G401 (cell line): ENCODE results near the gene CERT1. TPM values are rescaled to one million over a fixed set of nuclear protein-coding genes. Genes with fewer than 3 reads are reported as not detected.

Experiments used
- DNase-seq: peaks from one replicate; pipeline ENCODE4 v3.0.0-alpha.2; 2015; ENCODE audit warnings: low spot score
- in situ Hi-C: cut with HindIII; loops from 2 replicates; pipeline ENCODE4 v1.10.0; 2016; ENCODE audit warnings: low sequenced_read_pairs, mixed read lengths
- total RNA-seq: library from RNA; depleted of rRNA; stranded (reverse); fragments of >200 nt; shearing (Covaris generic); gene quantifications from 2 replicates; pipeline ENCODE4 v1.2.3, GENCODE V29; 2014

Gene CERT1
- total RNA-seq, 1 experiment from 2014 or later: 52.5 TPM

DNA sequence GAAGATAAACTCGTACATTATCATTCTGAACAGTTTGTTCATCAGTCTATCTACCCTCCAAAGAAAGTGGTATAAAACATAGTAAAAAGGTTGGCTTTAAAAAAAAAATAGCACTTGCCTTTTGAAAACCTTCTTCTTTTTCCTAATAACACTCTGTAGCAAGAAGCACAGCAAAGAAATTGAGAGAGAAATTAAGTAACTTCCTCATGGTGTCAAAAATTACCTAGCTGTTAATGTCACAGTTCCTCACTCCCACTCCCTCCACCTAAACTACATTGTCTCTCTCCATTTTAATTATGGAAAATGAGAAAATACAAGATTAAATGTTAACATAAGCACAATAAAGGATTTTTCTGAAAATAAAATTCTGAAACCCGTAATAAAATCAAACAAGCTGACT, 72.2 kb downstream of the CERT1 start:
- in situ Hi-C loops: no loop called here
- DNase-seq: no peak

DNA sequence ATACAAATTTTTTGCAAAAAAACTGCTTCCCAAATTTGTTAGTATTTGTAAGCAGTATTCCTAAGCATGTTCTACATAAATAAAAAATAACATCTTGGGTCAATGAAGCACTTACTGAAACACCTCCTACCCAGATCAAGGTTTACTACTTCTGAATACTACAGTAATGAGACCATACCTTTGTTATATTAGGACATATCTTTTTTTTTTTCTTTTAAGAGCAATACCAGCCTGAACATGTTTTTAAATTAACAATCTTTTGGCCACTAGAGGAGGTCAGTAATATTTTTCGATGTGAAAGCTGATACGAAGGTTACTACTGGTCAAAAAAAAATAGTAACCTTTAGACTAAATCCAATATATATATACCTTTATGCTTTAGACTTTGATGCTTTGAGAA, 72.7 kb downstream of the CERT1 start:
- in situ Hi-C loops: no loop called here
- DNase-seq: no peak

DNA sequence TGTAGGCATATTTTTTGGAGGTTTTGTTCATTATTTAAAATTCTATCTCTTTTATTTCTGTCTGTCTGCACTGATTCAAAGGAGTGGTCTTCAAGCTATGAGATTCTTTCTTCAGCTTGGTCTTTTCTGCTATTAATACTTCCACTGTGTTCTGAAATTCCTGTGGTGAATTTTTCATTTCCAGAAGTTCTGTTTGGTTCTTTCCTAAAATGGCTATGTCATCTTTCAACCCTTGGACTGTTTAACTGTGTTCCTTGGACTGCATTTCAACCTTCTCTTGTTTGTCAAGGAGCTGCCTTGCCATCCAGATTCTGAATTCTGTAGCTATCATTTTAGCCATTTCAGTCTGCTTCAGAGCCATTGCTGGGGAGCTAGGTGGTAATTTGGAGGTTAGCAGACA, 76.3 kb downstream of the CERT1 start:
- no peak for DNase-seq
- in situ Hi-C loops: no loop called here

DNA sequence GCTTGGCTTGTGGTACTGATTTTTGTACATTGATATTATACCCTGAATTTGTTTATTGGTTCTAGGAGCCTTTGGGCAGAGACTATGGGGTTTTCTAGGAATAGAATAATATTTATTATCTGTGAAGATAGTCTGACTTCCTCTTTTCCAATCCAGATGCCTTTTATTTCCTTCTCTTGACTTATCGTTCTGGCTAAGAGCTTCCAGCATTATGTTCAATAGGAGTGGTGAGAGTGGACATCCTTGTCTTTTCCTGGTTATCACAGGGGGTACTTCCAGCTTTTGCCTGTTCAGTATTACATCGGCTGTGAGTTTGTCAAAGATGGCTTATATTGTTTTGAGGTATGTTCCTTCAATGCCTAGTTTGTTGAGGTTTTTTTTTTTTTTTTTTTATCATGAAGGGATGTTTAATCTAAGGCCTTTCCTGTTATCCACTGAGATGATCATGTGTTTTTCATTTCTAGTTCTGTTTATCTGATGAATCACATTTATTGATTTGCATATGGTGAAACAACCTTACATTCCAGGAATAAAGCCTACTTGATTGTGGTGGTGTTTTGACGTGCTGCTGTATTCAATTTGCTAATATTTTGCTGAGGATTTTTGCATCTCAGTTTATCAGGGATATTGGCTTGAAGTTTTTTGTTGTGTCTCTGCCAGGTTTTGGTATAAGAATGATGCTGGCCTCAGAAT, 77.5 kb downstream of the CERT1 start:
- in situ Hi-C loops: no loop called here
- DNase-seq: no peak

DNA sequence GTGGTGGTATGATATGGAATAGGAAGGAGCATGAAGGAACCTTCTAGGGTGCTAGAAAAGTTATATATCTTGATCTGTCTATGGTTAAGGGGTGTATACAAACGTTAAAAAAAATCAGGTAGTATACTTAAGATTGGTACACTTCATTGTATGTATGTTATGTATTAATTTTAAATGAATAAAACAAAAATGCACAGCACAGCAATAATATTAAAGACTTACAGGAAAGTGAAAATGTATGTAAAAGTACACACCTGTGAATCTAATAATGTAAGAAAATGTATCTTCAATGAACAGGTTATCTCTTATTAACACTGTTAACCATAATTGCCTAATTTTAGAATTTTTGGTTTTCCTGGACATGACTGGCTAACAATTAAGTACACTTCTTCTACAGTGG, 97.2 kb downstream of the CERT1 start:
- DNase-seq: no peak
- in situ Hi-C loops: no loop called here

DNA sequence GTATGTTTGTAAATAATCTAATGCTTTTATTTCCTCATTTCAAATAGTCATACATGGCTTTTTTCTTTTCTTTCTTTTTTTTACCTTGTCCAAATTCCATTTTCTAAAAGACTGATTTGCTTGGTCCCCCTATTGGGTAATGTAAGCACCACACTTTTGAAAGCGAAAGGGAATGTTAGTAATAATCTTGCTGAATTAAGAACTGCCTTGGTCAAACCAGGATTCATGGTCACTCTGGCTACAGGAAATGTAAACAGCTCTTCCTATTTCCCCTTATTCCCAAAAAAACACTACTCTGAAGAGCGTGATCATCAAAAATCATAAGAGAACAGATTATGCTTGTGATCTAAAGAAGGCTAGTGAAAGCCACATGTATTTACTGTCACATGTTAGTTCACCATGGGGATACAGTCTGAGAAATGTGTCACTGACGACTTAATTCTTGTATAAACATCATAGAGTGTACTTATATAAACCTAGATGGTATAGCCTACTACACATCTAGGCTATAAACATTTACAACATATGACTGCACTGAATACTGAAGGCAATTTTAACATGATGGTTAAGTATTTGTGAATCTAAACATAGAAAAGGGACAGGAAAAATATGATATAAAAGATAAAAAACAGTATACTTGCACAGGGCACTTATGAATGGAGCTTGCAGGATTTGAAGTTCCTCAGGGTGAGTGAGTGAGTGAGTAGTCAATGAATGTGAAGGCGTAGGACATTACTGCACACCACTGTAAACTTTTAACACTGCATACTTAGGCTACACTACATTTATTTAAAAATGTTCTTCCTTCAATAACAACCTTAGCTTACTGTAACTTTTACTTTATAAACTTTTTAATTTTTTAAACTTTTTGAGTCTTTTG, 99.1 kb downstream of the CERT1 start:
- DNase-seq: no peak
- in situ Hi-C loops: no loop called here

DNA sequence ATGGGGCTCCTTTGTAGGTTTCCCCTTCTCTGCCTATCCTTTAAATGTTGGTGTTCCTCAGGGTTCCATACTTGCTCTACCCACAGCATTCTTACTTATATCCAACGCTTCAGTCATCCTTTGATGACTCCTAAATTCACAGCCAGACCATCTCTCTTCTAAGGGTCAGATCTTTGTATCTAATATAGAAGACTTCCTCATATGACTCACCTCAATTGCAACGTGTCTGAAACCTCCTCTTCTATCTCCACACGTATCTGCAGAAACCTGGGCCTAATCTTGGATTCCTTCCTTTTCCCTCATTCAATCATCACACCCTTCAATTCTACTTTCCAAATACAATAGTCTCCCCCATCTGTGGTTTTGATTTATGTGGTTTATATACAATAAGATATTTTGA, 106.1 kb downstream of the CERT1 start:
- in situ Hi-C loops: no loop called here
- no peak for DNase-seq

DNA sequence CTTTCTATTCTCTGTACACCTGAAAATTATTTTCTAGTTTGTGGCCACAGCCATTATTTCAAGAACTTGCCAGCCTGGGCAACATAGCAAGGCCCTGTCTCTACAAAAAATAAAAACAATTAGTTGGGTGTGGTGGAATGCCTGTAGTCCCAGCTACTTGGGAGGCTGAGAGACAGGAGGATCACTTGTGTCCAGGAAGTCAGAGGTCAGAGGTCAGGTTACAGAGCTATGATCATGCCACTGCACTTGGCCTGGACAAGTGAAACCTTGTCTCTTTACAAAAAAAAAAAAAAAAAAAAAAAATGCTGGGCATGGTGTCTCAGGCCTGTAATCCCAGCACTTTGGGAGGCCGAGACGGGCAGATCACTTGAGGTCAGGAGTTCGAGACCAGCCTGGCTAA, 116.2 kb downstream of the CERT1 start:
- DNase-seq: no peak
- in situ Hi-C loops: no loop called here

DNA sequence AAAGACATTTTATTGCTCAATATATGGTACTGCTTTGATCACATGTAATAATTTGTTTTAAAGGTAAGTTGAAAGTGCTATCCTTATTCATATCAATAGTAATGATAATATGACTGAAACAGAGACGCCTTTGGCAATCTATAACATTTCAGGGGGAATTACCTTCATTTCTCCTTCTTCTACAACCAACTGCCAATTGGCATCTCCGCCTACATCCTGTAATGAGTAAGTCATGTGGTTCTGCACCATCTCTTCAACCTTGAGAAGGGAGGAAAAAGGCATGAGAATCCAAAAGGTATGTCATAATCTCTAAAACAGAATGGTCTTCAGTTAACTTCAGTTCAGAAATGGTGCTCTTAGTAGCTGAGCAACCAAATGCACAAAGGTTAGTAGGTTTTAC, 122.0 kb downstream of the CERT1 start:
- no peak for DNase-seq
- in situ Hi-C loops: no loop called here

DNA sequence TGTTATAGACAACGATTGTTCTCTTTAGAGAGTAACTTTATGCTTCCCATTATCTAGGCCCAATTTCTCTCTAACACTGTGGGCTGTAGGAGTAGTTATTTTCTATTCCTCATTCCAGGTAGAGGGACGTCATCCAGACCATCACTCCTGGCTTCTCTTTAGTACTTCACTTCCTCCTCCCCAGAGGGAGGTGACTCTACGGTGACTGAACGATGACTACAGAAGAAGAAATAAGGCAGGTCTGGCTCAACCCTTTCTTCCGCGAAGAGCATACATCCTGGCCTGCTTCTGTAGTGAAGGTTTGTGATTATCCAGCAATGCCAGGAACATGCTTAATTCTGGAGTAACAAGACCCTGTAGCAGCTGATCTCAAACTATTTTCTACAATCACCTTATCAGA, 123.6 kb downstream of the CERT1 start:
- in situ Hi-C loops: no loop called here
- DNase-seq: no peak

DNA sequence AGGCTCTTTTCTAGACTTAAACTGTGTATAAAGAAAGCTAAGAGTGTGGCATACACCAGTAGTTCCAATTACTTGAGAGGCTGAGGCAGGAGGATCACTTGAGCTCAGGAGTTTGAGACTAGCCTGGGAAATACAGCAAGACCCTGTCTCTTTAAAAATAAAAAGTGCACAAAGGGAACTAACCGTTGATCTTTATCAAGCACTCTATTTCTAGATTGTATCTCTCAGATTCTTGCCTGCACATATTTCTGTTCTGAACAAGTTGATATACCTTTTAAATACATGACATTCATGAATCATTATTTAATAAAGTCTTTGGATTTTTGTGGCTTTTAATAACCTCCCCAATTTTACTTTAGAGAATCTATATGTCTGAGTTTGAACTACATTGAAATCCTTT, 127.2 kb downstream of the CERT1 start:
- no peak for DNase-seq
- in situ Hi-C loops: no loop called here

DNA sequence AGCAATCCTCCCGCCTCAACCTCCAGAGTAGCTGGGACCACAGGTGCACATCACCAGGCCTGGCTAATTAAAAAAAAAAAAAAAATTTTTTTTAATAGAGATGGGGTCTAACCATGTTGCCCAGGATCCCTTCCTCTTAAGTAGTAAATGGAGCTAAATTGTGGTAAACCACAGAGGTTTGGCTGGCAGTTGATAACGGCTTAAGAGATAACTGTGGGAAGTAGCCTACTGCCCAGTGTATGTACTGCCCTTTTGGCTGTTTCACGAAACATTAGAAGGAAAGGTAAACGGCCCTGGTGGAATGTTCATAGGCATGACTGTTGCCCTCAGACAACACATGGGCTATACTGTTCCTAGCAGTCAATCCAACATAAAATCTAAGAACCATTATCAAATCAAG, 130.0 kb downstream of the CERT1 start:
- no peak for DNase-seq
- in situ Hi-C loops: no loop called here

DNA sequence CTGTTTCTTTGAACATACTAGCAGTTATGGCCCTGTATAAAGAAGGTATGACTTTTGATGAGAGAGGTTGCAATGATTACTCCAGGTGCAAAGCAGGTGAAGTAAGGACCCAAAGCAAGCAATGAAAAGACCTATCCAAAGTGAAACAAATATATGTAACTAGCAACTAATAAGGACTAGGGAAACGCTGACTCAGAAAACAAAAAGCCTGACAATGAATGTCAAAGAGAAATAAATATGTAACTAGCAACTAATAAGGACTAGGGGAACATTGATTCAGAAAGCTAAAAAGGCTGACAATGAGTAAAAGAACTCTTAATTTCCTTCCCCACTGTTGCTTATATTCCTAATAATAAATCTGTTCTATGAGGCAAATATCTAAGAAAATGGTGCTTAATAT, 131.3 kb downstream of the CERT1 start:
- in situ Hi-C loops: no loop called here
- DNase-seq: no peak

DNA sequence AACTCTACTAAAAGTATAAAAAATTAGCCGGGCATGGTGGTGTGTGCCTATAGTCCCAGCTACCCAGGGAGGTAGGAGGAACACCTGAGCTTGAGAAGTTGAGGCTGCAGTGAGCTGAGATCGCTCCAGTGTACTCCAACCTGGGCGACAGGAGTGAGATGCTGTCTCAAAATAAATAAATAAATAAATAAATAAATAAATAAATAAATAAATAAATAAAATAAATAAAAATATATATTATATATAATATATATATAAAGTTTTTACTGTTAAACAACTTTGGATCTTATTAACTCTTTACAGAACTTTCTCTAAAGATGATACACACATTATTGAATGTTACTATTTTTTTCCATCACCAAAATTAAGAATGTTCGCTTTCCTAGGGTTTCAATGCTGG, 136.0 kb downstream of the CERT1 start:
- in situ Hi-C loops: no loop called here

DNA sequence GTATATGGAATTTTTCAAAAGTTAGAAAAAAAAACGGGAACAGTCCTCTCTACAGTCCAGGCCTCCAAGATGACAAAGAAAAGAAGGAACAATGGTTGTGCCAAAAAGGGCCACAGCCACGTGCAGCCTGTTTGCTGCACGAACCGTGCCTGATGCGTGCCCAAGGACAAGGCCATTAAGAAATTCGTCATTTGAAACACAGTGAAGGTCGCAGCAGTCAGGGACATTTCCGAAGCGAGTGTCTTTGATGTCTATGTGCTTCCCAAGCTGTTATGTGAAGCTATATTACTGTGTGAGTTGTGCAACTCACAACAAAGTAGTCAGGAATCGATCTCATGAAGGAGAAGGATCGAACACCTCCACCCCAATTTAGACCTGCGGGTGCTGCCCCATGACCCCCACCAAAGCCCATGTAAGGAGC, 137.0 kb downstream of the CERT1 start:
- DNase-seq: no peak
- in situ Hi-C loops: no loop called here

More for the DNA sequence above, 136.0 kb downstream of the CERT1 start:
- no peak for DNase-seq

DNA sequence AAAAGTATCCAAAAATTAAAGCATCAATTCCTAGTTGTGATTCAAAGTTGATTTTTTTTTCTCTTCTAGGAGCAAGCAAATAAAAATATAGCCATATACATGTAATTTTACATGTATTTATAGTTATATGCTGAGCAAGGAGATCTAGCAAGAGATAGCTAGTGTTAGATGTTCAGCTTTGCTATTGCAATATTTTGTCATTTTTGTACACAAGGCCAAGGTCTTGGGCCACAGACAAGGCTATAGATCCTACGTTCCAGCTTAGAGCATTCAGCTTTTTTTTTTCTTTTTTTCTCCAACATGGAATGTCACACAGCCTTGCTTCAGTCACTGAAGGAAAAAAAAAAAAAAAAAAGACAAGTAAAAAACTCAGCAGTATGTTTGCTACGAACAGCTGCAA, 137.6 kb downstream of the CERT1 start:
- in situ Hi-C loops: no loop called here
- no peak for DNase-seq

DNA sequence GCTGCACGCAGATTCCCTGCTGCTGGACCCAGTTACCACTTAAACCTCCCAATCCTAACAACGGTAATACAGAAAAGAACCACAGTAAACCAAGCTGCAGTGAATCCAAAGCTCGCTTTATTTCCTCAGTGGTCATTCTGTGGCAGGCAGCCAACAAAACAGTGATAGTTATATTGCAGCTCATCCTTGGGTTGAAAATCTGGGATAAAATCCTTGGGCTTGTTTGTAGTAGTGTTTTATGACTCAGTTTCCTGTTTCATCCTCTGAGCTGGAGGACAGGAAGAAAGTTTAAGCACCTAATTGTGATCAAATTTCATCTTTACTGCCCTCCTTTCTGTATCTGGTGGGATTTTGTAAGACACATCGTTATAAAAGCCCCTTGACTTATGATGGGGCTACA, 143.0 kb downstream of the CERT1 start:
- in situ Hi-C loops: no loop called here

DNA sequence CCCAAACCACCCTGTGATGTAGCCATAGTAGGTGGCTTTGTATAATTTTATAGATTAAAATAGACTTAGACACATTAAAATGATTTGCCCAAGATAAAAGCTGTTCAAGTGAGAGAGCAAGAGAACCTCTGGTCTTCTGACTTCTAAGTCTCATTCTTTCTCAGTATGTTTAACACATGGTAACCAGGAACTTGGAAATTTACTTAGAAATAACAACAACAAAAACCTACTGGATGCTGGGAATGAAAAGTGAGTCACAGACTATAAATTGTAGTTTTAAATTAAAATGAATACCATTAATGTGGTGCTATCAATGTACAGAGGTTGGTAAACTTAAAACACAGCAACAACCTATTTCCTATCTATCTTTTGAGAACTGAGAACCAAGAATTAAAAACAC, 144.0 kb downstream of the CERT1 start:
- DNase-seq: no peak
- in situ Hi-C loops: no loop called here

More for the DNA sequence above, 143.0 kb downstream of the CERT1 start:
- DNase-seq: no peak

DNA sequence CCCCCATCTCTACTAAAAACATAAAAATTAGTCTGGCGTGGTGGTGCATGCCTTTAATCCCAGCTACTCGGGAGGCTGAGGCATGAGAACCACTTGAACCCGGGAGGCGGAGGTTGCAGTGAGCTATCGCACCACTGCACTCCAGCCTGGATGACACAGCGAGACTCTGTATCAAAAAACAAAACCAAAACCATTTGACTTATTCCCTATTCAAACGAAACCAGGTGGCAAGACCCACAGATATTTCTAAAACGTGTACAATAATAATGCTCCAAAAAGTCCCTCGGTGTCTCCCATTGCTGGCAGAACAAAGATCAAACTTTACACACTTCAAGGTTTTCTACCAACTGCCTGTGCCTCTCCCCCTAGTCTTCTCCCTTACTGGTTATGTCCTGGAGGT, 144.6 kb downstream of the CERT1 start:
- in situ Hi-C loops: no loop called here

DNA sequence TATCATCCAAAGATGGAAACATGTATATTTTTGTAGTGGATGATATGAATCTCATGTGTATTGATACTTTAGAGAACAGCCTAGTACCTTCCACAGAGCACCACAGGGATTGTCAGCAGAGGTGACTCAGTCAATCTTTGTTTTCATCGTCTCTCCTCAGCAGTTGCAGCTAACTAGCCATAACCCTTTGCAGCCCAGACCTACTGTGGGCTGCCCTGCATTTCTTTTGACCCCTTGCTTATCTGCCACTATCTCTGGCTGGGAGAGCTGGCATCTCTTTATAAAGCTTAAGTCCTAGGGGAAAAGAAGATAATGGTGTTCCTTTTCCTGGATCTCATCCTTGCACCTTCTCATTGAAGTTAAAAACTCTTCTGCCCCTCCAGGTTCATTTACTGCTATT, 145.7 kb downstream of the CERT1 start:
- in situ Hi-C loops: no loop called here

More for the DNA sequence above, 144.6 kb downstream of the CERT1 start:
- DNase-seq: no peak

More for the DNA sequence above, 145.7 kb downstream of the CERT1 start:
- no peak for DNase-seq
